Measurements from ENCODE around the gene DUOX1. TPM values are rescaled to one million over a fixed set of nuclear protein-coding genes. Genes with fewer than 3 reads are reported as not detected.

DUOX1 gene
- polyA plus RNA-seq, 3 donors: 0.22 TPM; not detected in 2

- no peak overlapping the region for H3K9ac ChIP-seq (ENCODE audit: insufficient read depth, low read length, poor library complexity, severe bottlenecking)
- no peak overlapping the region for H3K4me2 ChIP-seq (replicated peaks; ENCODE audit: extremely low read depth, low read length, poor library complexity, severe bottlenecking)
- intact Hi-C loops (cut with micrococcal nuclease): no loop called here
- no peaks in the 10 kb centered on the region for H3K36me3 ChIP-seq (replicated peaks in 1 of 2; ENCODE audit: control insufficient read depth in 1 of 2, insufficient read depth in 2 of 2, low read length in 2 of 2)
- H3K27ac ChIP-seq (ENCODE audit: low read depth in 1 of 2, low read length in 2 of 2): no peak overlapping the region
- Mint-ChIP-seq H3K9me3 (no peaks in the 10 kb centered on the region), H3K4me3 (no peak overlapping the region), H3K36me3 (no peaks in the 10 kb centered on the region), H3K4me1 (peaks cover 2% of the 10 kb centered on the region), H3K27ac (no peak overlapping the region), H3K27me3 (ENCODE audit: low read depth in 3 of 3) (peaks cover 0 to 9% (median 5%) of the 10 kb centered on the region in 3 donors)
- H3K27me3 ChIP-seq (ENCODE audit: control insufficient read depth in 2 of 2, insufficient read depth in 2 of 2, low read length in 2 of 2): no peaks in the 10 kb centered on the region
- H3K9me3 ChIP-seq (replicated peaks in 1 of 2; ENCODE audit: control insufficient read depth in 1 of 2, insufficient read depth in 1 of 2, low read length in 2 of 2): no peaks in the 10 kb centered on the region
- H2AFZ ChIP-seq (ENCODE audit: insufficient read depth, low read depth, low read length, poor library complexity, severe bottlenecking): no peak overlapping the region
- no peaks in the 10 kb centered on the region for H3K79me2 ChIP-seq (ENCODE audit: insufficient read depth, low read length)
- no peaks in the 10 kb centered on the region for H3K4me1 ChIP-seq (ENCODE audit: control insufficient read depth in 1 of 2, insufficient read depth in 2 of 2, low read length in 2 of 2)
- 100% methylated on average over 1 of the region's 3 CpGs for WGBS (ENCODE audit: insufficient coverage)
- no peak for DNase-seq
- no peaks in the 10 kb centered on the region for H4K20me1 ChIP-seq (ENCODE audit: insufficient read depth, low read length)
- TF ChIP-seq CTCF (IDR thresholded peaks at IDR 0.05): no peak
- no peak overlapping the region for H3K4me3 ChIP-seq (replicated peaks in 1 of 3; ENCODE audit: low read depth in 2 of 3, low read length in 3 of 3)
These were observed 40.0 kb upstream of the DUOX1 start for GRCh38 chr15:45089712-45090373.

- Mint-ChIP-seq H3K4me1 (peaks cover 2% of the 10 kb centered on the region), H3K27ac (no peak overlapping the region), H3K27me3 (ENCODE audit: low read depth in 3 of 3) (peaks cover 0 to 9% (median 5%) of the 10 kb centered on the region in 3 donors), H3K4me3 (no peak overlapping the region), H3K9me3 (no peaks in the 10 kb centered on the region), H3K36me3 (no peaks in the 10 kb centered on the region)
- Histone ChIP-seq H3K9me3 (replicated peaks in 1 of 2; ENCODE audit: control insufficient read depth in 1 of 2, insufficient read depth in 1 of 2, low read length in 2 of 2) (no peaks in the 10 kb centered on the region), H2AFZ (ENCODE audit: insufficient read depth, low read depth, low read length, poor library complexity, severe bottlenecking) (no peak overlapping the region), H3K9ac (ENCODE audit: insufficient read depth, low read length, poor library complexity, severe bottlenecking) (no peak overlapping the region), H3K27me3 (ENCODE audit: control insufficient read depth in 2 of 2, insufficient read depth in 2 of 2, low read length in 2 of 2) (no peaks in the 10 kb centered on the region), H3K27ac (ENCODE audit: low read depth in 1 of 2, low read length in 2 of 2) (no peak overlapping the region), H3K4me3 (replicated peaks in 1 of 3; ENCODE audit: low read depth in 2 of 3, low read length in 3 of 3) (no peak overlapping the region), H3K79me2 (ENCODE audit: insufficient read depth, low read length) (no peaks in the 10 kb centered on the region), H3K4me1 (ENCODE audit: control insufficient read depth in 1 of 2, insufficient read depth in 2 of 2, low read length in 2 of 2) (no peaks in the 10 kb centered on the region), H4K20me1 (ENCODE audit: insufficient read depth, low read length) (no peaks in the 10 kb centered on the region), H3K36me3 (replicated peaks in 1 of 2; ENCODE audit: control insufficient read depth in 1 of 2, insufficient read depth in 2 of 2, low read length in 2 of 2) (no peaks in the 10 kb centered on the region), H3K4me2 (replicated peaks; ENCODE audit: extremely low read depth, low read length, poor library complexity, severe bottlenecking) (no peak overlapping the region)
- WGBS (ENCODE audit: insufficient coverage): 78% methylated on average over 6 of the region's 7 CpGs
- DNase-seq: no peak
- intact Hi-C loops (cut with micrococcal nuclease): no loop called here
- TF ChIP-seq CTCF (IDR thresholded peaks at IDR 0.05): no peak
These were observed 38.6 kb upstream of the DUOX1 start for GRCh38 chr15:45091161-45091560.

Data from CD14-positive monocyte (primary cell).